GM21737 (cell line): ENCODE data around the gene CASP14.
"Not testable (repeated sequence)": the region's sequence is repeated elsewhere in the genome, so short reads cannot be mapped to it uniquely, and the experiment has no call there.

ENCODE experiments used
- ATAC-seq: cut with Tn5 transposase; IDR thresholded peaks from one replicate; pipeline ENCODE4 v1.9.1; 2021; ENCODE audit warnings: mild to moderate bottlenecking, moderate library complexity; ENCODE audit not compliant: unreplicated experiment

The CASP14 gene

DNA sequence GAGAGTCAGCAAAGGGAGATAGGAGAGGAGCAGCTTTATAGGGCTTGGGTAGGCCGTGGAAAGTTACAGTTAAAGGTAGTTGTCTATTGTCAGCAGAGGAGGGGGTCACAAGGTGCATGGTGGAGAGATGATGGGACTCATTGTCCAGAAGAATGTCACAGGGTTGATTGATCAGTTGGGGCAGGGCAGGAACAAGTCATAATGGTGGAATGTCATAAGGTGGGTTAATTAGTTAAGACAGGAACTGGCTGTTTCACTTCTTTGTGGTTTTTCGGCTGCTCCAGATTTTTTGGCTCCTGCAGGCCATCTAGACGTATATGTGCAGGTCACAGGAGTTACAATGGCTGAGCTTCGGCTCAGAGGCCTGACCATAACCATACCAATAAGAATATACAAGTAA lies 21.1 kb downstream of the CASP14 start:
- ATAC-seq: not testable (repeated sequence)

DNA sequence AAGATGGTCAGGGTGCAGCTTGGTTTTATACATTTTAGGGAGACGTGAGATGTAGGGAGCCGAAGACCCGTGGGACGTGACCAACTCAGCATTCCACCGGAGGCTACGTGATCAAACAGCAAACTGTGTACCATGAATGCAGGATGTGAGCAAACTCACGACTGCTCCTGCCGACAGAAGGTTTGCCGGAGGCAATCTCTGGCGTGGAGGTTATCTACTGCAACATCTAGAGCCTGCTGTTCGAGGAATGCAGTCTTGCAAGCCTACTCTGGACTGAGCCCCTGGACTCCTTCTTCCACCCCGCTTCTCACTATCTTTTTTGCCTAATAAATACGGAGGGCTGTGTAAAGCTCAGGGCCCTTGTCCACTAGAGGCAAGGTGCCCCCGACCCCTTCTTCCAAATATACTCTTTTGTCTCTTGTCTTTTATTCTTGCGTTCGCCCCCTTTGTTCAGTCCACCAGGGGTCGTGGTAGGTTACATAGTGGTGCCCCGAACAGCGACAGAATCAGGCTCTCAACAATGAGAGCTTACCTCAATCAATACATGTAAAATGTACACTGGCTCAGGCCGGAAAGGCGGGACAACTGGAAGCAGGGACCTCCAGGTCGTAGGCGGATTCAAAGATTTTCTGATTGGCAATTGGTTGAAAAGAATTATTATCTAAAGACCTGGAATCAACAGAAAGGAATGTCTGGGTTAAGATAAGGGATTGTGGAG lies 23.8 kb downstream of the CASP14 start:
- no peak for ATAC-seq

- no peak for ATAC-seq
Observed at GRCh38 chr19:15074371-15074770, 25.1 kb downstream of the CASP14 start.

- no peak for ATAC-seq
Observed at GRCh38 chr19:15075806-15076205, 26.5 kb downstream of the CASP14 start.

DNA sequence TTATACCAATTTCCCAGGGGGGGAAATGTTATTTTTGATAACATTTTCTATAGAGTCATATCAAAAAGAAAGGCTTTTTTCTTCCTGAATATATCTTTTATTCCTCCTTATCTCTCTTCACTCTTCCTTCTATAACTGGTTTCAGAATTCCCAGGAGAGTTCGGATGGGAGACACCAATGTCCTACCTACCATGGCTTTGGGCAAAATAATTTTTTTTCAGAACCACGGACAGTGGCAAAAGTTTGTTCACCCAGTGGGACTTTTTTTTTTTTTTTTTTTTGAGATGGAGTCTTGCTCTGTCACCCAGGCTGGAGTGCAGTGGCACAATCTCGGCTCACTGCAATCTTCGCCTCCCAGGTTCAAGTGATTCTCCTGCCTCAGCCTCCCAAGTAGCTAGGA lies 30.7 kb downstream of the CASP14 start:
- not testable (repeated sequence) for ATAC-seq

GRCh38 chr19:15081911-15082310 lies 32.6 kb downstream of the CASP14 start, which contains the start of gene OR1I1:
OR1I1 (plus strand) TSS chr19:15082211; CDS start chr19:15087066, 4,855 bp downstream.
- no peak for ATAC-seq

DNA sequence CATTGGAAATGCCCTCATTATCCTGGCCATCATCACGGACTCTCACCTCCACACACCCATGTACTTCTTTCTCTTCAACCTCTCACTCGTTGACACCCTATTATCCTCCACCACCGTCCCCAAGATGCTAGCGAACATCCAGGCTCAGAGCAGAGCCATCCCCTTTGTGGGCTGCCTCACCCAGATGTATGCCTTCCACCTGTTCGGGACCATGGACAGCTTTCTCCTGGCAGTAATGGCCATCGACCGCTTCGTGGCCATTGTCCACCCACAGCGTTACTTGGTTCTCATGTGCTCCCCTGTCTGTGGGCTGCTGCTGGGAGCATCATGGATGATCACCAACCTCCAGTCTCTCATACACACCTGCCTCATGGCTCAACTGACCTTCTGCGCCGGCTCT lies 37.9 kb downstream of the CASP14 start:
- no peak for ATAC-seq

- no peak for ATAC-seq
Observed at GRCh38 chr19:15091918-15092753, 42.9 kb downstream of the CASP14 start.

DNA sequence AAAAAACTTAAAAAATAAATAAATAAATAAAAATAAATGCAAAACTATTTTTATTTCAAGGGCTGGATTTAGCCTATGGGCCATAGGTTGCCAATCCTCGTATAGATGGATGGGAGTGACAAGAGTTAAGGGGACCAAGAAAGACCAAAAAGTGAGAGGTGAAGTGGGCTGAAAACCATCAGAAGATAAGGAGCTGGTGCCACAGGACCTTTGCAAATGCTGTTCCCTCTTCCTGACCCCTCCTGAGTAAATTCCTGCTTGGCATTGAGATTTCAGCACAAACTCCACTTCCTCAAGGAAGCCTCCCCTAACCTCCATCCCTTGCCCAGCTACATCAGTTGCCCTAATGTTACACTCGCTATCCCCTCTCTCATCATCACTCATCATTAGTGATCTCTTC lies 43.7 kb downstream of the CASP14 start:
- ATAC-seq: no peak

DNA sequence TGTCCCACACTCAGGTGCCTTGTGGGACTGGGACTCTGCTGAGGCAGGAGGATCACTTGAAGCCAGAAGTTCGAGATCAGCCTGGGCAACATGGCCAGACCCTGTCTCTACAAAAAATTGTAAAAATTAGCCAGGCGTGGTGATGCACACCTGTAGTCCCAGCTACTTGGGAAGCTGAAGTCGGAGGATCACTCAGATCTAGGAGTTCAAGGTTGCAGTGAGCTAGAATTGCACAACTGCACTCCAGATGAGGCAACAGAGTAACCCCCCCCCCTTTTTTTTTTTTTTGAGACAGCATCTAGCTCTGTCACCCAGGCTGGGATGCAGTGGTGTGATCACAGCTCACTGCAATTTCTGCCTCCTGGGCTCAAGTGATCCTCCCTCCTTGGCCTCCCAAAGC lies 46.9 kb downstream of the CASP14 start:
- ATAC-seq: no peak

- ATAC-seq: not testable (repeated sequence)
Observed at GRCh38 chr19:15097980-15098379, 48.7 kb downstream of the CASP14 start.

- no peak for ATAC-seq
Observed at GRCh38 chr19:15098460-15098859, 49.2 kb downstream of the CASP14 start.

GRCh38 chr19:15099017-15099582 lies 49.8 kb downstream of the CASP14 start:
- no peak for ATAC-seq

DNA sequence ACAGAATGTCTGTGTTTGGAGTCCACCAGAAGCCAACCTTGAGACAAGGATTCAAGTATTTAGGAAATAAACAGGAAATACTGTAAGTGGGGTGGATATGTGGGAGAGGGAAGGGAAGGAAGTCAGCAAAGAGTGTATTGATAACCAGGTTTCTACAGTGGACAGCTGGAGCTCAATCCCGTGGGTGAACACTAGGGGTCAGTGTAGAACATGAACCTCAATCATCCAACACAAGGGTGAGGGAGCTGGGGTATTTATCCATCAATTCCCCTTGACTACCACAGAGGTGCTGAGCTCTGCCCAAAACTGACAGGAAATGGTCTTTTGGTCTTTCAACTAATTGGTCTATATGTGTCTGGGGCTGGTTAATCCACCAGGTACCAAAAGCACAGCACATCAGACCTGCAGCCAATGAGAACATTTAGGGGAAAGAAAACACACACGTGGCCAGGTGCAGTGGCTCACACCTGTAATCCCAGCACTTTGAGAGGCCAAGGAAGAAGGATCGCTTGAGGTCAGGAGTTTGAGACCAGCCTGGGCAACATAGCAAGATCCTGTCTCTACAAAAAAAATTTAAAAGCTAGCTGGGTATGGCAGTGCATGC lies 52.3 kb downstream of the CASP14 start:
- no peak for ATAC-seq

DNA sequence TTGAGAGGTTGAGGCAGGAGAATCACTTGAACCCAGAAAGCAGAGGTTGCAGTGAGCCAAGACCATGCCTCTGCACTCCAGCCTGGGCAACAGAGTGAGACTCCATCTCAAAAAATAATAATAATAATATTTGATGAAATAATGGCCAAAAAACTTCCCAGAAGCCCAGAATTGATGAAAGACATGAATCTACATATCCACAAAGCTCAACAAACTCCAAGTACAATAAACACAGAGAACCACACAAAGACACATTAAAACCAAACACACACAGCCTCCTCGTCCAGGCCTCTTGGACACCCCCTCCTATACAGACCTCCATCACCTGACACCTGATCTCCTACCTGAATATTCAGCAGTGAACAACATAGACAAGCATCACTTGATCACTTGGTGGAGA lies 54.7 kb downstream of the CASP14 start:
- ATAC-seq: no peak

- ATAC-seq: no peak
Observed at GRCh38 chr19:15104411-15104810, 55.1 kb downstream of the CASP14 start.

- ATAC-seq: no peak
Observed at GRCh38 chr19:15105044-15105443, 55.8 kb downstream of the CASP14 start.

DNA sequence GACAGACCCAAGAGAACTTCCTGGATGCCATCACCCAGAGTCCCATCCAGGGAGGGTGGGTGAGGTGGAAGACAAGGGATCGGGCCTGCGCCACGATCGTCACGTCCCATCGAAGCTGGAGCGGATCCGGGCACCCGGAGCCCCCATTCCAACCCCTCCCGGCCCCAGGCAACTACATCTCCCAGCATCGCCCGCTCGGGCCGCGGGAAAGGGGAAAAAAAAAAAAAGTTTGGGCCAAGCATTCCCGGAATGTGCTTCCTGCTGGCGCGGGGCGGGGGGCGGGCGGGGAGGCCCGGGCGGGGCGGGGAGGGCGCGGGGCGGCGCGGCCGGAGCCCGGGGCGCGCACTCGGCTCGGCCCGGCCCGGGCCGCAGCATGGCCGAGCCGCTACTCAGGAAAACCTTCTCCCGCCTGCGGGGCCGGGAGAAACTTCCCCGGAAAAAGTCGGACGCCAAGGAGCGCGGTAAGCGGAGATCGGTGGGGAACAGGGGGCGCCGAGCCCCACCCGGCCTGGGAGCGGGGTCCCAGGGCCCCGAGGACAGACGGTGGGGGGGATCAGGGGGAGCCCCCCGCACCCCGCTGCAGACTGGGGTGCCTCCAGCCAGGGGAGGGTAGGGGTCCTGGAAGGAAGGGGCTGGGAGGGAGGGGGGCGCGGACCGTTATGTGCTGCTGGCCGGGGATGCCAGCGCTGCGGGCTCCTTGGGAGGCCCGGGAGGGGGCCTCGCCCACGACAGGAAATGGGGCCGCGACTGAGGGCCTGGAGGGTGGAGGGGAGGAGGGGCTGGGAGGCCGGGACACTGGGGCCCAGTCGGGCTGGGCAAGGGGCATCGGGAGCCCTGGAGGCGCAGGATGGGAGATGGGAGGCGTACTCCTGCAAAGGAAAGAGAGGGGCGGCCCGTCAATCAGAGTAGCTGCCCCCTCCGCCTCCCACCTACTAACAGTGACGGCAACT lies 58.1 kb downstream of the CASP14 start, which contains the start of gene SYDE1:
TSS of gene SYDE1 (plus strand) at position 341 of the 950 bp plus-strand sequence. CDS start at position 374, 33 bp downstream.
- ATAC-seq: no peak
